Measurements from ENCODE around the gene WDR44. TPM values are rescaled to one million over a fixed set of nuclear protein-coding genes. Genes with fewer than 3 reads are reported as not detected.
A peak's percentile ranks its signal among the peaks of the same experiment; 100 is the strongest.

WDR44 gene
- total RNA-seq, 6 experiments from 2014 or later, result 20.4 to 25.8 (median 22.6) TPM

GRCh38 chrX:118350706-118351105, 4.8 kb downstream of the WDR44 start:
- Mint-ChIP-seq H3K4me1 (ENCODE audit: low read depth) (peaks cover 57% of the 10 kb centered on the region), H3K36me3 (ENCODE audit: low read depth) (no peaks in the 10 kb centered on the region), H3K9me3 (no peaks in the 10 kb centered on the region), H3K27me3 (ENCODE audit: insufficient read depth) (no peaks in the 10 kb centered on the region), H3K27ac (peak overlapping the region; percentile 73), H3K4me3 (peak overlapping the region; percentile 79)
- TF ChIP-seq CTCF (IDR thresholded peaks at IDR 0.05), result no peak
- DNase-seq, result no peak

- Mint-ChIP-seq H3K4me3 (no peak overlapping the region), H3K27me3 (ENCODE audit: insufficient read depth) (no peaks in the 10 kb centered on the region), H3K27ac (peak overlapping the region; percentile 42; the same call in 1 of the 2 replicates), H3K36me3 (ENCODE audit: low read depth) (no peaks in the 10 kb centered on the region), H3K9me3 (no peaks in the 10 kb centered on the region), H3K4me1 (ENCODE audit: low read depth) (peaks cover 64% of the 10 kb centered on the region)
- DNase-seq, result no peak
- TF ChIP-seq CTCF (IDR thresholded peaks at IDR 0.05), result no peak
These were observed 6.7 kb downstream of the WDR44 start for GRCh38 chrX:118352566-118352965.

GRCh38 chrX:118353081-118353850, 7.4 kb downstream of the WDR44 start:
- no peak for DNase-seq
- Mint-ChIP-seq H3K36me3 (ENCODE audit: low read depth) (no peaks in the 10 kb centered on the region), H3K27ac (peak overlapping the region; percentile 62), H3K4me1 (ENCODE audit: low read depth) (peaks cover 63% of the 10 kb centered on the region), H3K4me3 (no peak overlapping the region), H3K27me3 (ENCODE audit: insufficient read depth) (no peaks in the 10 kb centered on the region), H3K9me3 (no peaks in the 10 kb centered on the region)
- no peak for TF ChIP-seq CTCF (IDR thresholded peaks at IDR 0.05)

GRCh38 chrX:118355225-118355920, 9.5 kb downstream of the WDR44 start:
- H3K27ac Mint-ChIP-seq, result peak overlapping the region; percentile 24; the same call in 1 of the 2 replicates
- peaks cover 55% of the 10 kb centered on the region for H3K4me1 Mint-ChIP-seq (ENCODE audit: low read depth)
- no peaks in the 10 kb centered on the region for H3K27me3 Mint-ChIP-seq (ENCODE audit: insufficient read depth)
- no peaks in the 10 kb centered on the region for H3K36me3 Mint-ChIP-seq (ENCODE audit: low read depth)
- H3K4me3 Mint-ChIP-seq, result no peak overlapping the region
- no peak for TF ChIP-seq CTCF (IDR thresholded peaks at IDR 0.05)
- no peak for DNase-seq
- H3K9me3 Mint-ChIP-seq, result no peaks in the 10 kb centered on the region

- no peak overlapping the region for H3K27ac Mint-ChIP-seq
These were observed 10.3 kb downstream of the WDR44 start for GRCh38 chrX:118356154-118356701.

More at GRCh38 chrX:118356154-118356701, 10.3 kb downstream of the WDR44 start:
- Mint-ChIP-seq H3K4me3 (no peak overlapping the region), H3K9me3 (no peaks in the 10 kb centered on the region), H3K4me1 (ENCODE audit: low read depth) (peaks cover 55% of the 10 kb centered on the region), H3K27me3 (ENCODE audit: insufficient read depth) (no peaks in the 10 kb centered on the region), H3K36me3 (ENCODE audit: low read depth) (no peaks in the 10 kb centered on the region)
- TF ChIP-seq CTCF (IDR thresholded peaks at IDR 0.05), result no peak
- no peak for DNase-seq

All from HFFc6 (cell line).